Endothelial cell (in vitro differentiated cells): ENCODE measurements around the gene SMAD6. TPM values are rescaled to one million over a fixed set of nuclear protein-coding genes. Genes with fewer than 3 reads are reported as not detected.

Experiments
- DNase-seq: peaks from one replicate; pipeline ENCODE4 v3.0.0; 2021; ENCODE audit warnings: low spot score
- H3K27ac Mint-ChIP-seq: one replicate; pipeline ENCODE4 v1.8.0; 2021; ENCODE audit warnings: mixed read lengths, inconsistent platforms; ENCODE audit not compliant: unreplicated experiment
- H3K27me3 Mint-ChIP-seq: one replicate; pipeline ENCODE4 v1.8.0; 2021; ENCODE audit warnings: mild to moderate bottlenecking, moderate library complexity, mixed read lengths, inconsistent platforms; ENCODE audit not compliant: unreplicated experiment
- H3K36me3 Mint-ChIP-seq: one replicate; pipeline ENCODE4 v1.8.0; 2021; ENCODE audit warnings: mild to moderate bottlenecking, low read depth, mixed read lengths, inconsistent platforms; ENCODE audit not compliant: unreplicated experiment
- H3K4me1 Mint-ChIP-seq: one replicate; pipeline ENCODE4 v1.8.0; 2021; ENCODE audit warnings: mild to moderate bottlenecking, mixed read lengths, inconsistent platforms; ENCODE audit not compliant: unreplicated experiment
- H3K4me3 Mint-ChIP-seq: one replicate; pipeline ENCODE4 v1.8.0; 2021; ENCODE audit warnings: mild to moderate bottlenecking, mixed read lengths, inconsistent platforms; ENCODE audit not compliant: unreplicated experiment
- H3K9me3 Mint-ChIP-seq: one replicate; pipeline ENCODE4 v1.8.0; 2021; ENCODE audit warnings: mixed read lengths, inconsistent platforms; ENCODE audit not compliant: unreplicated experiment
- total RNA-seq: library from RNA; stranded (reverse); fragmentation: NEBNext Ultra II Directional; extraction: Animal tissue kit (Norgen Biotek cat#: 25700); gene quantifications from one replicate; pipeline ENCODE4 v1.2.1, GENCODE V29; 2021; ENCODE audit not compliant: unreplicated experiment
- TF ChIP-seq, protein P1 (sequence below): fragments of 200-600 bp; sonication (generic); IDR thresholded peaks from one replicate; pipeline ENCODE4 v1.5.0; 2021; ENCODE audit warnings: antibody characterized with exemption; ENCODE audit not compliant: unreplicated experiment

The SMAD6 gene
- total RNA-seq, 1 donor from 2014 or later = 21.3 TPM

DNA sequence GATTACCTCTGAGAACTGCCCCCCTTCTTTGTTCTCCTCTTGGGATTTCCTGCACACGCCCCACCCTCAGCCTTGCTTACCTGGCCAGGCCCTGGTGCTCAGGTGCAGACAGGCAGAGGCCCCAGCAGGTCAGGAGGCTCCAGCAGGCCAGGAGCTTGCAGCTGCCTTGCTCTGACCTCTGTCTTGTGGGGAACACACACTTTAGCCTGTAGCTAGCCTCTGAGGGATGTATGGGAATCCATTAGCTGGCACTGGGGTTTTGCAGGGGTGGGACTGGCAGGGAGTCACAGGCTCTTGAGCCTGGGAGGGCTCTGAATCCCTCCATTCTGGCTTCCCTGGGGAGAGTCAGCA lies 2.7 kb downstream of the SMAD6 start:
- TF ChIP-seq, protein P1, sequence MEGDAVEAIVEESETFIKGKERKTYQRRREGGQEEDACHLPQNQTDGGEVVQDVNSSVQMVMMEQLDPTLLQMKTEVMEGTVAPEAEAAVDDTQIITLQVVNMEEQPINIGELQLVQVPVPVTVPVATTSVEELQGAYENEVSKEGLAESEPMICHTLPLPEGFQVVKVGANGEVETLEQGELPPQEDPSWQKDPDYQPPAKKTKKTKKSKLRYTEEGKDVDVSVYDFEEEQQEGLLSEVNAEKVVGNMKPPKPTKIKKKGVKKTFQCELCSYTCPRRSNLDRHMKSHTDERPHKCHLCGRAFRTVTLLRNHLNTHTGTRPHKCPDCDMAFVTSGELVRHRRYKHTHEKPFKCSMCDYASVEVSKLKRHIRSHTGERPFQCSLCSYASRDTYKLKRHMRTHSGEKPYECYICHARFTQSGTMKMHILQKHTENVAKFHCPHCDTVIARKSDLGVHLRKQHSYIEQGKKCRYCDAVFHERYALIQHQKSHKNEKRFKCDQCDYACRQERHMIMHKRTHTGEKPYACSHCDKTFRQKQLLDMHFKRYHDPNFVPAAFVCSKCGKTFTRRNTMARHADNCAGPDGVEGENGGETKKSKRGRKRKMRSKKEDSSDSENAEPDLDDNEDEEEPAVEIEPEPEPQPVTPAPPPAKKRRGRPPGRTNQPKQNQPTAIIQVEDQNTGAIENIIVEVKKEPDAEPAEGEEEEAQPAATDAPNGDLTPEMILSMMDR = no peak
- DNase-seq = no peak
- H3K9me3 Mint-ChIP-seq = no peaks in the 10 kb centered on the region
- peaks cover 16% of the 10 kb centered on the region for H3K36me3 Mint-ChIP-seq
- peak overlapping the region; percentile 97 for H3K4me3 Mint-ChIP-seq
- no peak overlapping the region for H3K27ac Mint-ChIP-seq
- peaks cover 13% of the 10 kb centered on the region for H3K27me3 Mint-ChIP-seq
- peaks cover 36% of the 10 kb centered on the region for H3K4me1 Mint-ChIP-seq

DNA sequence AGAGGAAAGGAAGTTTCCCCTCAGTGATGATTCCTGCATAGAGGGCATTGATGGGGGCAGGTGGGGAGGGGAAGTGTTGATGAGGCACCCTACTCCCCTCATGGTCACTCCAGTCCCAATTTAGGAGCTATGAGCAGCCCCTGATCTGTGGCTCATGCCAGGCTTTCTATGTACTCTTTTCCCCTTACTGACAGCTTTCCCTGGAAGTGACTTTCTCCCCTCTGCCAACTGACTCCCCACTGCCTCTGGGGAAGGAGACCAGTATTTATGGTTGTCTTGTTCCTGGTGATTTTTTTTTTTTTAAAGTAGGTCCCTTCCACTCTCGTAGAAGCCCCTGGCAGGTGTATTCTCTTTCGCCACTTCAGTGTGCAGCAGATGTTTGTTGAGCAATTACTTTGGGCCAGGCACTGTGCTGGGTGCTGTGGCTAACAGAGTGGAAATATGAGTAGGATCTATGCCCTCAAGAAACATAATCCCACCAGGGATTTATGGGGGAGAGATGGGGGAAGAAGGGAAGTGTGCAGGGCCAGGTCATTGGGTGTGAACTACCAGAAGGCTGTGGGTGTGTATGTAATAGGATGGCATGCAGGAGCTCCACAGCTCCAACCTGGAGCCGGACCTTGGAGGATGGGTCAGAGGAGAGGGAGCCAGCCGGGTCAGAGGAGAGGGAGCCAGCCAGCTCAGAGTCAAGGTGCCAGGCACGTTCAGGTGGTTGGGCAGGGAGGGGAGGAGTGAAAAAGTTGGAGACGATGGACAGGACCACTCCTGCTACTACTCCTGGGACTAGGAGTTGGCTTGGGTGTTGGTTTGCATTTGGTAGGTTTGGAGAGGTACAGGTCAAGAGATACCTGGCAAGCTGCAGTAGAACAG lies 3.5 kb downstream of the SMAD6 start:
- H3K27ac Mint-ChIP-seq = peak overlapping the region; percentile 18
- H3K36me3 Mint-ChIP-seq = peaks cover 16% of the 10 kb centered on the region
- H3K4me3 Mint-ChIP-seq = peak overlapping the region; percentile 97
- no peaks in the 10 kb centered on the region for H3K9me3 Mint-ChIP-seq
- H3K27me3 Mint-ChIP-seq = peaks cover 13% of the 10 kb centered on the region
- TF ChIP-seq, protein P1 = no peak
- H3K4me1 Mint-ChIP-seq = peaks cover 32% of the 10 kb centered on the region
- DNase-seq = no peak

GRCh38 chr15:66706225-66706732 lies 4.2 kb downstream of the SMAD6 start:
- no peaks in the 10 kb centered on the region for H3K9me3 Mint-ChIP-seq
- peaks cover 32% of the 10 kb centered on the region for H3K4me1 Mint-ChIP-seq
- DNase-seq = no peak
- no peak overlapping the region for H3K4me3 Mint-ChIP-seq
- peaks cover 16% of the 10 kb centered on the region for H3K36me3 Mint-ChIP-seq
- TF ChIP-seq, protein P1 = peak; percentile 39
- peaks cover 13% of the 10 kb centered on the region for H3K27me3 Mint-ChIP-seq
- H3K27ac Mint-ChIP-seq = no peak overlapping the region

DNA sequence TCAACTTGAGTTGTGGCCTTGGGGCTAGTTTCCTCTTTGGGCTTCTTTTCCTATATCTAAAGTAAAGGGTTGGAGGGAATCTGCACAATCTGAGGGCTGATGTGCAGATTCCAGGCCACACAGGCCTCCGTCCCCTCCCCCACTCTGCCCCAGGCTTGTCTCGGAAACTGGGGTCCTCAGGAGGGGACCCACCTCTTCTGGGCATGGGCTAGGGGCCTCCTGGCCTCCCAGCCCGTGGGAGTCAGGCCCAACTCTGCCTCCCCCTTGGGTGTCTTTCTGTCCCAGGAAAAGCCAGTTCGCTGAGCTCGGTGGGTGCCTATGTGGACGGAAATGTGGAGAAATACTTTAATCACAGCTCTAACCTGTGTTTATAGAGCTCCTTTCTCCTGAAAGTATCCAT lies 4.8 kb downstream of the SMAD6 start:
- peaks cover 16% of the 10 kb centered on the region for H3K36me3 Mint-ChIP-seq
- no peak overlapping the region for H3K4me3 Mint-ChIP-seq
- H3K27me3 Mint-ChIP-seq = peaks cover 13% of the 10 kb centered on the region
- H3K9me3 Mint-ChIP-seq = no peaks in the 10 kb centered on the region
- no peak overlapping the region for H3K27ac Mint-ChIP-seq
- TF ChIP-seq, protein P1 = no peak
- peaks cover 32% of the 10 kb centered on the region for H3K4me1 Mint-ChIP-seq
- DNase-seq = no peak

GRCh38 chr15:66707310-66708082 lies 5.5 kb downstream of the SMAD6 start:
- peaks cover 32% of the 10 kb centered on the region for H3K4me1 Mint-ChIP-seq
- DNase-seq = peak; percentile 36

More at GRCh38 chr15:66707310-66708082, 5.5 kb downstream of the SMAD6 start:
- no peak overlapping the region for H3K4me3 Mint-ChIP-seq
- no peaks in the 10 kb centered on the region for H3K9me3 Mint-ChIP-seq
- H3K36me3 Mint-ChIP-seq = peaks cover 16% of the 10 kb centered on the region
- TF ChIP-seq, protein P1 = no peak
- peaks cover 13% of the 10 kb centered on the region for H3K27me3 Mint-ChIP-seq
- H3K27ac Mint-ChIP-seq = no peak overlapping the region
